ENCODE measurements around the gene RGS3.
"Not testable (repeated sequence)": the region's sequence is repeated elsewhere in the genome, so short reads cannot be mapped to it uniquely, and the experiment has no call there.

The RGS3 gene

DNA sequence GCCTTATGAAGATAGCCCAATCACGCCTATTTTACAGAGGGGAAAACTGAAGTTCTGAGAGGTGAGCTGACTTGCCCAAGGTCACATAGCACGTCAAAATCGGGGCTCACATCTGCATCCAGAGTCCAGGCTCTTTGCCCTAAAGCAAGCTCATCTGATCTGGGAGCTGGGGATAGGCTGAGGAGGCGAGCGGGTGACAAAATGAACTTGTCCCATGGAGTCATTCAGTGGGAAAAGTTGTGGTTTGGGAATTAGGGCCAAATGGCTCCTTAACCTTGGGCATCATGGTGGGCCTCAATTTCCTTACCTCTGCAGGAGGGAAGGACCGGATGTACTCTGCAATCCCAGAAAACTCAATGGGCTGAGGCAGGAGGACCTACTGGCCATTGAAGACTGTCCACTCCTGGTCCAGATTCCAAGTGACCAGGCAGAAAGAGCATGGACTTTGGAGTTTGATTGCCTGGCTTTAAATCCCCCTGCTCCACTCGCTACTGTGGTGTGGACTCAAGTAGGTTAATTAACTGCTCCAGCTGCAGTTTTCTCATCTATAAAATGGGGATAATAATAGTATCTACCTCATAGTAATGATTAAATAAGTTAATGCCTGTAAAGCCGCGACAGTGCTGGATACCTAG is 160.4 kb downstream of the RGS3 start:
- DNase-seq: no peak

DNA sequence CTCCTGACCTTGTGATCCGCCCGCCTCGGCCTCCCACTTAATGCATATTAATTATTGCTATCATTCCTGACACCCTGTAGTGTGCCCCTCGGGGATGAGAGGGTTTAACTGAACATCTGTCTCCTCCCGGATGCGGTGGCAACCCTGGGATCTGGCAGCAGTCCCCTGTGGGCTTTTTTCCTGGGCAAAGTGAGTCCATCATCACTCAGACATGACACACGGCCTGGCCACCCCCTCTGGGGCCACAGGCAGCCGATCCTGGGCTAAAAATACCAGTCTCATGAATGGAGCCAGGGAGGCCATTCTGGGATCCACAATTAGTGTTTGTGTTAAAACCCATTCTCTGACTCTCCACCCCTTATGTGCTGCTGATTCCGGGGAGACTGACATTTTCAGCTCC is 161.2 kb downstream of the RGS3 start:
- DNase-seq: no peak

DNA sequence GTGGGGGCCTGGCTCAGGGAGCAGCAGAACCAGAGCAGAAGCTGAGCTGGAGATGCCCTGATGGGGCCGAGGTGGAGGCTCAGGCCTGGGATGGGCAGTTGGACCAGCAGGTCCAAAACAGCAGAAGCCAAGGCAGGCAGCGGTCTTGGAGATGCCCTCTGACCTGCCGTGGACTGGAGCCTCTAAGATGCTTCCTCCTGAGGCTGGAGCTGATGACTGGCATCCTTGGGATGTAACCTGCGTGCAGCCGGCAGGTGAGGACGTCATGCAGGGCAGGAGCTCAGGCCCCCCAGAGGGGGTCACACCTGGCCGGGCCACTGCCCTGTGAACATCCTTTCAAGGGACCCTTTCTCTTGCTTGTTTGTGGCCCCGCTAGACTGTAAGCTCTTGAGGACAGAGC is 162.0 kb downstream of the RGS3 start:
- no peak for DNase-seq

DNA sequence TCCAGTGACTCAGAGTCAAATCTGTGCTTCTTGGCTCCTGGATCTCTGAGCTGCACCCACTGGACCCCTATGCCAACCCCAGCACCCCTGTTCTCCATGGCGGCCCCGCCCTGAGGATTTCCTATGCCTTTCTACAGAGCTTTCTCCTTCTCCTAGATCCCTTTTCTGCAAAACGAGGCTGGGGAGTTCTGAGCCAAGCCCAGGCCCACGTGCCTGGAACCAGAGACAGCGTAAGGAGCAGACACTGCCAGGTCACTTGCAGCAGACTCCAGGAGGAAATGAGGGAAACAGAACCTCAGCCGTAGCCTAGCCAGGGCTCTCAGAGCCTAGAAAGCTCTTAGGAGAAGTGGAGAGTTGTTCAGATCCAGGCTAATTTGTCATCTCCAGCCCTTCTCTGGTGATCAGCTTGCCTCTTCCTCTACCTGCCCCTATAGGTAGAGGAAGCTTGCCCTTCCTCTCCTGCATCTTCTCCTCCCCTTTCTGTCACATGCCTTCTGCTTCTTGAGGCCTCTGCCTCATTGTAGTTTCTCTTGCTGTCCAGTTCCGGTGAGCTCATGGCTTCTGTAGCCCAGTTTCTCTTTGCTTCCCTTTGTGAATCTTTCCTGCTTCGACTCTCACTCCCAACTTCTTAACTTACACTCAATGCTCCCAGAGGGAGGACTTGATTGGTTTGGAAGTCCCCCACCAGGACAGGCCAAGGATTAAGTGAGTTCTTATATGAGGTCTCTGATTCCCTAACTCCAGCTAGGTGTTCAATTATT is 163.4 kb downstream of the RGS3 start:
- no peak for DNase-seq

DNA sequence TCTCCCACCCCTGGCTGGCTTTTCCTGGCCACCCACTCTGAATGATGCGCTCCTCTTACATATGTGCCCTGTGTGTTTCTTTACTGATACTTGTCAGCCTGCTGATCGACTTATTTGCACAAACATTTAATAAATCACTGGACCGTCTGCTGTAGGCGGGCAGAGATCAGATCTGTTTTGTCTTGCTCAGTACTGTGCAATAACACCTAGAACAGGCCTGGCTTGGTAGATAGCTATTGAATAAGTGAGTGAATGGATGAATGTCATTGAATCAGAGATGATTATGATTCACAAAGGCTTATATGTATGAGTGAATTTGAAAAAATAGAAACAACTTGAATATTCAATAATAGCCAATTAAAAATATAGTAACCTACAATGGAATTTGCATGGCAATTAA is 165.1 kb downstream of the RGS3 start:
- no peak for DNase-seq

DNA sequence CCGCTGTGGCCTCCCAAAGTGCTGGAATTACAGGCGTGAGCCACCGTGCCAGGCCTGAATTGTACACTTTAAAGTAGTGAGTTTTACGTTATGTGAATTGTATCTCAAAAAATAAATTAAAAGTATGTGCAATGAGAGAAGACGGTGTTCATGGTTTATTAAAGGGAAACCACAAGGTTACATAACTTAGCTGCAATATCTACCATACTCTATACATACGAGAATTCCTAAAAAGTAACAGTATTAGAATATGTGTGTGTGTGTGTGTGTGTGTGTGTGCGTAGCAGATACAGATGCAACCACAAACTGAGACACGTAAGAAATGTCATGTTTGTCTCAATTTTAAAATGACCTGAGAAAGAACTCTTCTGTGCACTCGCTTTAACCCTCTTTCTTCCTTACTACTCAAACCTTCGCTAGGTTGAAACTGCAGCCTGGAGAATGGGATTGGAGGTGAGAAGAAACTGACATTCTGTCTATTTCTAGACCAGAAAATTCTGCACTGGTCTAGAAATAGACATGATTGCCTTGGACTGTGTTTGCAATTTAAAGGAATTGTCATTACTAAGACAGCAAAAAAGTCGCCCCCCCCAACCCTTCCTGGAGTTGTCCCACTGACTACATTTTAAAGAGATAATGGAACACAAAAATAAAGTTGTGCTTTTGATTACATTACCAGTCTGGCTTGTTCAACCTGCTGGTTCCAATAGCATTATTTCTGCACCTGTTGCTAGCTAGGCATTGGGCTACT is 167.0 kb downstream of the RGS3 start:
- DNase-seq: no peak

DNA sequence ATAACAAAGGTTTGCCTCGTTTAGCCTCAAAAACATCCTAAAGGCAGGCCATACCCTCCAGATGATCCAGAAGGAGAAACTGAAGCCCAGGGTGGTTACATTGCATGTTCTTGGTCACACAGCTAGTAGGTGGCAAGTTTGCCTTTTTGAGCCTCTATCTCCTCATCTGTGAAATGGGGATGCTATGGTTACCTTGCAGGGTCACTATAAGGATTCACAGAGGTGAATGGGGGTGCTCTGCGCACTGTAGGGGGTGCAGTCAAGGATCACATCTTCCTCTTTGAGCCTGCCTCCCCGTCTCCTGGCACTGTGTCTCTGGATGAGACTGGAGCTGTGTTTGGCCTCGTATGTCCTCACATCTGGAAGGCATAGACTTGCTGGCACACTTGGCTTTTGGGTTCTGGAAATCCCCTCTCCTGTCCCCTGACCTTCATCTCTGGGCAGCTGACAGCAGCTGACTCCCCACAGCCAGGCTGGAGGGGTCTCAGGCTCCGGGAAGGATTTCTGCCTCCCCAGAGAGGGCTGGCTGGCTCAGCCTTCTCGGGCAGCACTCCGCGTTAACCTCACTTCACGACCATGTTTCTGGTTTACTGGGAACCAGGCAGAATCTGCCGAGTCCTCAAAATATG is 167.7 kb downstream of the RGS3 start:
- DNase-seq: no peak

DNA sequence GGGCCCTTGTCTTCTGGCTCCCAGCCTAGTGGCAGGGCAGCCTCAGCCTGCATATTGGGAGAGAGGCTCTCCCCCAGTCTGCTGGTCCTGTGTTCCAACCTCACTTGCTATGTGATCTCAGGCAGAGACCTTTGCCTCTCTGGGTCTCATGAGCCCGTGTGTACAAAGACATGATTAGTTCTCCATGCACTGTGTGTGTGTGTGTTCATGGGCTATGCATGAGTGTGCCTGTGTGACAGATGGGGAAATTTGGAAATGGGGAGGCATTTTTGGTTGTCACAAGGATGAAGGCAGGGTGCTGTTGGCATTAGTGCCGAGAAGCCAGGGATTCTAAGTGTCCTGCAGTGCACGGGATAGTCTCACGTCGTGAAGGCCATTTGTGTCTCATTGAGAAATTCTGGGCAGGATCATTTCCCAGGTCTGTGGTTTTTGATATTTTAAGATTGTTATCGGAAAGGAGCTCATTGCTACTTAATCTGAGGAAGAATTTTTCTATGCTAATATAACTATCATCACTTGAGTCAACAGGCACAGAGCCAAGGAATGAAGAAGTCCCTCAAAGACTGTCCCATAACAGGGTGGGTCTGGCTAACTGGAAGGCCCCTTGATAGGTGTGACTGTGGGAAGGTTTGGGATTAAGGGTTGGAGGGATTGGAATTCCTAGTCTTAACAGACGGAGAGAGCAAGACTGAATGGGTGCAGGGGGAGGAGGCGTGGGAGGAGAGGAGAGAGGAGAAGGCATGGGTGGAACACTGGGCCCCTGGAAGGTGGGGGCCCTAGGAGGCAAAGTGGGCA is 168.5 kb downstream of the RGS3 start:
- DNase-seq: no peak

DNA sequence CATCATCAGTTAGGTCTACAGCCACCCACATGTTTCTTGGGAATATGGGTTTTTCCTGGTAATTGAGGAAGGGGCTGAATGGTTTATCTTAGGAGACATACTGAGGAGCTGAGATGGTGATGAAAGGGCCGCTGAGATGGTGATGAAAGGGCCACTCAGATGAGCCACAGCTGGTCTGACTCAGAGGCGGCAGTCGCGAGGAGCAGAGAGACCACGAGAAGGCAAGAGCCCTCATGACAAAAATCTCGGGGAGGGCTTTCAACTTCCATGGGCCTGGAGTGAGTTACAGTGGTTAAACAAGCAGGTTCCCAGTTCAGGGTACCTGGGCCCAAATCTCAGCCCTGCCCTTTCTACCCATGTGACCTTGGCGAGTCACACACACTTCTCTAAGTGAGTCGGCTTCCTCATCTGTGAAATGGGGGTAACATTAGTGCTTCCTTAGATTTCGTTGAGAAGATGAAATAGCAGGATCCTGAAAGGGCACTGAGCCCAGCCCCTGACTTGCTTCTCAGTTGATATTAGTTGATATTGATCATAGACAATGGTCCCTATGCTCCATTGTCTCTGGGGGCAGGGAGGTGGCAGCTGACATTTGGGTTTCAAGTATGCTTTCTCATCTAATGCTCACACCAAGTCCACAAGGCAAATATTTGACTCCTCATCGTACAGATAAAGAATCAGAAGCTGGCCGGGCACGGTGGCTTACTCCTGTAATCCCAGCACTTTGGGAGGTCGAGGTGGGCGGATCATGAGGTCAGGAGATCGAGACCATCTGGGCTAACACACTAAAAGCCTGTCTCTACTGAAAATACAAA is 169.5 kb downstream of the RGS3 start:
- DNase-seq: peak in 1 of 2 donors; percentile 21

DNA sequence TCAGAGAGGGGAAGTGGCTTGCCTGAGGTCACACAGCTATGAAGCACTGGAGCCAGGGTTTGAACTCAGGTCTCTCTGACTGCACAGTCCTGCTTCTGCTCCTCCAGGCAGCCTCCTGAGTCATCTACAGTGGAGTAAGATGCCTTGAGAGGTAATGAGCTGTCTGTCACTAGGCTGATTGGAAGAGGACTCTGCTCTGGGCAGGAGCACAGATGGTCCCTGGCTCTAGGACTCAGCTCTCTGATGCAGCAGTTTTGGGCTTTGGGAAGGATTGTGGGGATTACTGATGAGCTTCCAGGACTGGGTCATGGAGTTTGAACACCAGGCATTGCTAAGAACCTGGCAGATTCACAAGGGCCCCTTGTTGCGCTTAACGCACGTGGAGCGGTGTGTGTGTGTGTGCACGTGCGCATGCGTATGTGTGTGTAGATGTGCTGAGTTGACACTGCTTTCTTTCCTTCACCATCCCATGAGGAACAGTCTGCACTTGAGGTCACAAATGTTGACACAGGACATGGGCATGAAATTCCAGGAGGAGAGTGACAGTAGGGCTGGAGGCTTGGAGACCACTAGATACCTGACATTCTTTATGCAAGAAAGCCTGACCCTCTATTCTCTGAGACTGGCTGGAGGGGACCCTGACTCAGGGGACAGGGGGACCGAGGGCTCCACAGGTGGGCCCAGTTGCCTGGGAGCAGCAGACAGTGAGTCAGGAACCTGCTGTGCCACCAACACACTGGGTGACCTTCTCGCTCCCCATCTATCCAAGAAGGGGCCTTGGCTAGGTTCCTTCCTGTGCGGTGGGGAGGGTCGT is 170.5 kb downstream of the RGS3 start:
- DNase-seq: no peak

DNA sequence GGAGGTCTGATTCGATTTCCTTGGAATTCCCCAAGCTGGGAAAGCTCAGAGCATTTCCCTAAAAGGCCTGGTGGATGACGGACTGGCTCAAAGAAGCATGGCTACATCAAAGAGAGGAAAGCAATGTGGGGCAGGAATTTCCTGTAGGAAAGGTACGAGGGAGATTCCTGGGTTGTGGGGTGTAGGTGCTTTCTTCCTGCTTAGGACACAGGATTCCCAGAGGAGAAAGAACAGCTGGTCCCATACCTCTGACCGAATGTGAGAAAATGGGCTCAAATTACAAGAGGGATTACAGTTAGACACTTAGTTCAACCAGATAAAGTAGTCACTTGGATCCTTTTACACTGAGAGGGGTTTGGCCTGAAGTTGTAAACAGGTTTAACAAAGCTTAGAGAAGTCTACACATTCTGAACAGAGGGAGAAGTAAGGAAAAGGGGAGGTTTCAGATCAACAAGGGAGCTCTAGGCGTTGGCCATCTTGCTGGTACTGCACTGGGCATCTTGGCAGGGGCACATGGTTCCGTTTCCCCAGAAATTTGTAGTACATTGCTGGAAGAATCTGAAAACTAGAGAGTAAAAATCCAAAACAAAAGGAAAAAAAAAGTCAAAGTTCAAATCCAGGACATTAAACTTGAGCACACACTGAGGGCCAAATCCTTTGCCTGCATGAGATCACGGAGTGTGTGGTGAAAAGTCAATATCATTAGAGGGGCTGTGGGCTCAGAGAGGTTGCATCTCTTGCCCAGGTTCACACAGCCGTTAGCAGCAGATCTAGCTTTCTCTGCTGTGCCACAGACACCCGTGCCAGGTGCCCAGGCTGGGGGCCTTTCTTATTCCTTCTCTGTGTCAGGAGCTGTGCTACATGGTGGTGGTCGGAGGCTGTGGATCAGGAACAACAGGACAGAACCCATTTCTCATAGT is 171.3 kb downstream of the RGS3 start:
- DNase-seq: no peak

DNA sequence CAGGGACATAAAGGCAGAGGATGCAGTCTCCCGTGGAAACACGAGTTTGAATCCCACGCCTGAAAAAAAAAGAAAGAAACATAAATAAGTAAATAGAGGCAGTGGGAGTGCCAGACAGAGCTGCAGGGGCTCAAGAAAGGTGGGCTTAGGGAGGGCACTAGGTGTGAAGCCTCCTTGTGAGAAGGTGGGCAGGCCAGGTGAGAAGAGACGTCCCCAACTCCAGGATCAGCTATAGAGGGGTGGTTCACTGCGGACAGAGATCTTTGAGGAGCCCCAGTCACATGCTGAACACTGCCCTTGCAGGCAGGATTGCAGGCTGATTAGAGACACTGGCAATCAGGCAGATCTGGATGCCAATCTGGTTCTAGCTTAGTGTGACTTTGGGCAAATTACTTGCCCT is 172.1 kb downstream of the RGS3 start:
- DNase-seq: no peak

DNA sequence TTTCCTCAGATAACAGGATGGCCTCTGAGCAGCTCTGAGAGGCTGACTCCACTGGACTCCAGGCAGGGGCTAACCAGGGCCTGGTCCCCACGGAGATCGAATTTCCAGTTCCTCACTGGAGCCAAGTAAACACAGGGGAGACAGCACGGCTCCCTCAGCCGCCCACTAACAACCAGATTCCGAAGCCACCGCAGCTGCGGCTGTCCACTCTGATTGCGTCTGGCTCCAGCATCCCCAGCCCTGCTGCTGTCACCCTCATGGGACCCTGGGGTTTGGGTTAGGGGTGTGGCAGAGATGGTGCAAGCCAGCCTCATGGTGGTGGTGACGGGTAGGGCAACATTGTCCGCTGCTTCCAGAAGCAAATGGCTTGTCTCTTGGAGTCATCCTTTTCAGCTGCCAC is 172.6 kb downstream of the RGS3 start:
- no peak for DNase-seq

DNA sequence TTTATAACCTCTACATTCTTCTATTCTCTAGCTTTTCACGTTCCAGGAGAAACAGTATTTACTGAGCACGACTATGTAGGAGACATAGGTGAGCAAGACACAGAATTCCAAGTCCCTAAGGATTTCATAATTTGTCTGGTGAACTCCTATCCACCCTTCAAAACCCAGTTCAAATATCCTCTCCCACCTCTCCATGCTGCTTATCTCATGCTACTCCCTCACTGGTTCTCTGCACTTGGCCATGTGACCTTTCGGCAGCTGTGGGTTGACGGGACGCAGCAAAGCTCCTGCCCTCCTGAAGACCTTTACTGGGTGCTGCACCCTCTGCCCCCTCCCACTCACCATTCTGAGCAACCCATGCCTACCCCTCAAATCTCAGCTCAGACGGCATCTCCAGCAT is 173.2 kb downstream of the RGS3 start:
- no peak for DNase-seq

DNA sequence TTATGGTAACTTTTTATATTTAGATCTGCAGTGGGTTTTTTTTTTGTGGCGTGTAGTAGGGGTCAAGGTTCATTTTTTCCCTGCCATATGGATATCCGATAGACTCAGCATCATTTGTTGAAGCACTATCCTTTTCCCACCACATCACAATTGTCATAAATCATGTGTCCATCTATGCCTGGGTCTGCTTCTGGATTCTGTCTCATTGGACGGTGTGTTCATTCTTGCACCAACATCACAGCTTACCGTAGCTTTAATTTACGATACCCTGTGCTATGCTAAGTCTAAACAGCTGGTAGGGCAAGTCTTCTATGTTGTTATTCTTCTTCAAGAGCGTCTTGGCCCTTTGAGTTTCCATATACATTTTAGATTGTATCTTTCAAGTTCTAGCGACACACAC is 175.0 kb downstream of the RGS3 start:
- no peak for DNase-seq

DNA sequence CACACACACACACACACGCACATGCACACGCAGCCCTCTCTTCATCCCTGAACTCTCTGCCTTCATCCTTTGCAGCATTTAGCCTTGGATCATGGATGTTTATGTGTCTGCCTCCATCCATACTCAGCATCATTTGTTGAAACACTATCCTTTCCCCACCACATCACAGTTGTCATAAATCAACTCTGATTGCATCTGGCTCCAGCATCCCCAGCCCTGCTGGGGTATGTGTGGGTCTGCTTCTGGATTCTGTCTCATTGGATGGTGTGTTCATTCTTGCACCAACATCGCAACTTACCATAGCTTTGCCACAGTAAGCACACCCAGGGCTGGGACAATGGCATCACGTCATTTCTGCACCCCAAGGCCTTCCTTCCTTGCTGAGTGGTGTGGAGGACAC is 175.4 kb downstream of the RGS3 start:
- DNase-seq: no peak

DNA sequence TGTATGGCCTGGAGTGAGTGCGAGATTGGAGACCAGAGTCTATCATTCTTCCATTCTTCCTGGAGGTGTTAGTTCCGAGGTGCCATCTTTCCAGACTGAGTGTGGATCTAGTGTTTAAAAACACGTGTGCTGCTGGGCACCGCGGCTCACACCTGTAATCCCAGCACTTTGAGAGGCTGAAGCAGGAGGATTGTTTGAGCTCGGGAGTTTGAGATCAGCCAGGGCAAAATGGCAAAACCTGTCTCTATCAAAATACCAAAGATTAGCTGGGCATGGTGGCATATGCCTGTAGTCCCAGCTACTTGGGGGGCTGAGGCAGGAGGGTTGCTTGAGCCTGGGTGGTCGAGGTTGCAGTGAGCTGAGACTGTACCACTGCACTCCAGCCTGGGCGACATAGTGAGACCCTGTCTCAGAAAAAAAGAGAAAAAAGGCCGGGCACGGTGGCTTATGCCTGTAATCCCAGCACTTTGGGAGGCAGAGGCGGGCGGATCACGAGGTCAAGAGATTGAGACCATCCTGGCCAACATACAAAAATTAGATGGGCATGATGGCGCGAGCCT is 176.0 kb downstream of the RGS3 start:
- DNase-seq: not testable (repeated sequence)

DNA sequence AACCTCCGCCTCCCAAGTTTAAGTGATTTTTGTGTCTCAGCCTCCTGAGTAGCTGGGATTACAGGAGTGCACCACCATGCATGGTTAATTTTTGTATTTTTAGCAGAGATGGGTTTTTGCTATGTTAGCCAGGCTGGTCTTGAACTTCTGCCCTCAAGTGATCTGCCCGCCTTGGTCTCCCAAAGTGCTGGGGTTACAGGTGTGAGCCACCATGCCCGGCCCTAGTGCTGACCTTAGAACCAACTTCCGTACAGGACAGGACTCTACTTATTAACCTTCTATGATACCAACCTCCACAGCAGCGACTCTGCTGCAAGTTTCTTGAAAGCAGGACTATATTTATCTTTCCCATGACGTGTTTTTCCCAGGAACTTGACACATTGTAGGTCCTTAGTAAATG is 176.9 kb downstream of the RGS3 start:
- no peak for DNase-seq

DNA sequence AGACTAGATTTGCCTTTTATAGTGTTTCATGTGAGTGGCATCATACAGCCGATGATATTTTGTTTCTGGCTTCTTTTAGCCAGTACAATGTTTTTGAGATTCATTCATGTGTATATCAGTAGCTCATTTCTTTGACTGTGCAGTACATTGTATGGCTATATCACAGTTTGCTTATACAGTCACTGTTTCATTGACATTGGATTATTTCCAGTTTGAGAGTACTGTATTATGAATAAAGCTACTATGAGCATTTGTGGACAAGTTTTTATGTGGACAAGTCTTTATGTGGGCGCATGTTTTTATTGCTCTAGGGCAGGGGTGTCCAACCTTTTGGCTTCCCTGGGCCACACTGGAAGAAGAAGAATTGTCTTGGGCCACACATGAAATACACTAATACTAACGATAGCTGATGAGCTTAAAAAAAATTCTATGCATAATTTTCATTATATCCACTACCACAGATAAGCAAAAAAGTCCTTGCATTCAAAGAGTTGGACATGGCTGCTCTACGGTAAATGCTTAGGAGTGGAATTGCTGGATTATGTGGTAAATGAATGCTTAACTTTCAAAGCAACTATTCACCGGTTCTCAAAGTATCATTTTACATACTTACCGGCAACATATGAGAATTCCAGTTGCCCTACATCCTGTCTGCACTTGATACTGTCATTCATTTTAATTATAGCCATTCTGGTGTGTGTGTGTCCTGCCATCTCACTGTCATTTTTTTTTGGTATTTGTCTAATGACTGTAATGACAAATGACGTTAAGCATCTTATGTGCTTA is 177.8 kb downstream of the RGS3 start:
- DNase-seq: no peak

Data from stimulated activated CD4-positive, alpha-beta T cell treated with anti-CD3 and anti-CD28 coated beads, Interleukin-2, amount 100 ng/mL, for 24 hours (primary cell).